Endodermal cell (in vitro differentiated cells): ENCODE data around the gene ZNF550. TPM values are rescaled to one million over a fixed set of nuclear protein-coding genes. Genes with fewer than 3 reads are reported as not detected.

Experiments used
- DNase-seq: peaks from one replicate; pipeline ENCODE4 v3.0.0-alpha.2; 2017
- H3K27ac ChIP-seq: 2 replicates; pipeline ENCODE4 v1.5.1; 2013; ENCODE audit warnings: mild to moderate bottlenecking, low read depth, low read length, moderate library complexity
- H3K27me3 ChIP-seq: 2 replicates; pipeline ENCODE4 v1.6.1; 2013; ENCODE audit warnings: mild to moderate bottlenecking, low read length, moderate library complexity; ENCODE audit not compliant: insufficient read depth, control insufficient read depth, poor library complexity, severe bottlenecking
- H3K36me3 ChIP-seq: 2 replicates; pipeline ENCODE4 v1.7.0; 2013; ENCODE audit warnings: mild to moderate bottlenecking, low read length, moderate library complexity; ENCODE audit not compliant: control insufficient read depth, insufficient read depth
- H3K4me1 ChIP-seq: one replicate; pipeline ENCODE4 v1.7.0; 2013; ENCODE audit warnings: low read length; ENCODE audit not compliant: control insufficient read depth, insufficient read depth
- H3K4me3 ChIP-seq: 2 replicates; pipeline ENCODE4 v1.5.1; 2013; ENCODE audit warnings: mild to moderate bottlenecking, low read length, moderate library complexity
- H3K9ac ChIP-seq: 2 replicates; pipeline ENCODE4 v1.6.1; 2013; ENCODE audit warnings: mild to moderate bottlenecking, low read length, moderate library complexity; ENCODE audit not compliant: poor library complexity, severe bottlenecking; ENCODE audit errors: extremely low read depth
- H3K9me3 ChIP-seq: 2 replicates; pipeline ENCODE4 v1.6.1; 2013; ENCODE audit warnings: mild to moderate bottlenecking, low read length, moderate library complexity; ENCODE audit not compliant: control insufficient read depth
- H3K27ac Mint-ChIP-seq: 2 replicates; pipeline ENCODE4 v1.8.0; 2020; ENCODE audit warnings: mixed read lengths
- H3K27me3 Mint-ChIP-seq: 2 replicates; pipeline ENCODE4 v1.8.0; 2021; ENCODE audit warnings: mild to moderate bottlenecking, mixed read lengths; ENCODE audit not compliant: insufficient read depth
- H3K36me3 Mint-ChIP-seq: 2 replicates; pipeline ENCODE4 v1.8.0; 2020; ENCODE audit warnings: low read depth, mixed read lengths
- H3K4me1 Mint-ChIP-seq: 2 replicates; pipeline ENCODE4 v1.8.0; 2020; ENCODE audit warnings: mixed read lengths
- H3K4me3 Mint-ChIP-seq: 2 replicates; pipeline ENCODE4 v1.8.0; 2020; ENCODE audit warnings: mild to moderate bottlenecking, moderate library complexity, mixed read lengths
- H3K9me3 Mint-ChIP-seq: 2 replicates; pipeline ENCODE4 v1.8.0; 2020; ENCODE audit warnings: mild to moderate bottlenecking, mixed read lengths
- WGBS, 2 experiments: methylation state at CpG; one replicate each; pipeline versions ENCODE4 v1.1.5 to v1.1.7; 2013; ENCODE audit warnings: missing lambda C conversion rate in 2 of 2, mixed read lengths in 1 of 2; ENCODE audit not compliant: insufficient coverage in 1 of 2, insufficient read length in 1 of 2; 5-methylcytosine and 5-hydroxymethylcytosine counted together
- total RNA-seq, 2 donors: library from RNA; stranded (reverse); fragmentation: NEBNext Ultra II Directional in 1 of 2; extraction: Animal tissue kit (Norgen Biotek cat#: 25700) in 1 of 2; gene quantifications; 2 replicates in 1 of 2; 3 replicates in 1 of 2; pipeline ENCODE4 v1.2.1, GENCODE V29; 2021
- TF ChIP-seq, protein P1 (sequence below): fragments of 200-600 bp; sonication (generic); conservative IDR thresholded peaks from 2 replicates; pipeline ENCODE4 v1.5.0; 2021; ENCODE audit warnings: antibody characterized with exemption, mild to moderate bottlenecking

The ZNF550 gene
- total RNA-seq, 2 donors from 2014 or later = 12.3 to 16.2 TPM

DNA sequence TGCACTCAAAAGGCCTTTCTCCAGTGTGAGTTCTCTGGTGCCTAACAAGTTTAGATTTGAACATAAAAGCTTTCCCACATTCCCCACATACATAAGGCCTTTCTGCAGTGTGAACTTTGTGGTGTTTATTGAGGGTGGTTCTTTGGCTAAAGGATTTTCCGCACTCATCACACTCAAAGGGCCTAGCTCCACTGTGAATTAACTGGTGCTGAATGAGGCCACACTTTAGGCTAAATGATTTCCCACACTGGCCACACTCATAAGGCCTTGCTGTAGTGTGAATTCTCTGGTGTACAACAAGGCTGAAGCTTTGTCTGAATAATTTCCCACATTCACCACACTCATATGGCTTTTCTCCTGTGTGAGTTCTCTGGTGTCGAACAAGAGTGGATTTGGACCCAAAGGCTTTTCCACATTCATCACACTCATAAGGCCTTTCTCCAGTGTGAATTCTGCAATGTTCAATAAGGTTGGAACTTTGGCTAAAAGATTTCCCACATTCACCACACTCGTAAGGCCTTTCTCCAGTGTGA lies 12.8 kb upstream of the ZNF550 start:
- no peaks in the 10 kb centered on the region for H3K4me1 Mint-ChIP-seq
- H3K9me3 Mint-ChIP-seq = peaks cover 100% of the 10 kb centered on the region
- Histone ChIP-seq H3K9me3 (peaks cover 100% of the 10 kb centered on the region), H3K4me1 (no peaks in the 10 kb centered on the region), H3K9ac (no peak overlapping the region), H3K27ac (no peak overlapping the region), H3K27me3 (no peaks in the 10 kb centered on the region), H3K4me3 (peak overlapping the region; percentile 66), H3K36me3 (peaks cover 67% of the 10 kb centered on the region)
- no peak overlapping the region for H3K4me3 Mint-ChIP-seq
- TF ChIP-seq, protein P1, sequence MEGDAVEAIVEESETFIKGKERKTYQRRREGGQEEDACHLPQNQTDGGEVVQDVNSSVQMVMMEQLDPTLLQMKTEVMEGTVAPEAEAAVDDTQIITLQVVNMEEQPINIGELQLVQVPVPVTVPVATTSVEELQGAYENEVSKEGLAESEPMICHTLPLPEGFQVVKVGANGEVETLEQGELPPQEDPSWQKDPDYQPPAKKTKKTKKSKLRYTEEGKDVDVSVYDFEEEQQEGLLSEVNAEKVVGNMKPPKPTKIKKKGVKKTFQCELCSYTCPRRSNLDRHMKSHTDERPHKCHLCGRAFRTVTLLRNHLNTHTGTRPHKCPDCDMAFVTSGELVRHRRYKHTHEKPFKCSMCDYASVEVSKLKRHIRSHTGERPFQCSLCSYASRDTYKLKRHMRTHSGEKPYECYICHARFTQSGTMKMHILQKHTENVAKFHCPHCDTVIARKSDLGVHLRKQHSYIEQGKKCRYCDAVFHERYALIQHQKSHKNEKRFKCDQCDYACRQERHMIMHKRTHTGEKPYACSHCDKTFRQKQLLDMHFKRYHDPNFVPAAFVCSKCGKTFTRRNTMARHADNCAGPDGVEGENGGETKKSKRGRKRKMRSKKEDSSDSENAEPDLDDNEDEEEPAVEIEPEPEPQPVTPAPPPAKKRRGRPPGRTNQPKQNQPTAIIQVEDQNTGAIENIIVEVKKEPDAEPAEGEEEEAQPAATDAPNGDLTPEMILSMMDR = no peak
- H3K27me3 Mint-ChIP-seq = peaks cover 2% of the 10 kb centered on the region
- no peak for DNase-seq
- 92% methylated on average over 3 of the region's 3 CpGs; no CpG with 5 or more reads in 1 of the 2 experiments for WGBS, 2 experiments
- peaks cover 75% of the 10 kb centered on the region for H3K36me3 Mint-ChIP-seq
- no peak overlapping the region for H3K27ac Mint-ChIP-seq

GRCh38 chr19:57570707-57571106 lies 11.0 kb upstream of the ZNF550 start:
- DNase-seq = peak; percentile 2

DNA sequence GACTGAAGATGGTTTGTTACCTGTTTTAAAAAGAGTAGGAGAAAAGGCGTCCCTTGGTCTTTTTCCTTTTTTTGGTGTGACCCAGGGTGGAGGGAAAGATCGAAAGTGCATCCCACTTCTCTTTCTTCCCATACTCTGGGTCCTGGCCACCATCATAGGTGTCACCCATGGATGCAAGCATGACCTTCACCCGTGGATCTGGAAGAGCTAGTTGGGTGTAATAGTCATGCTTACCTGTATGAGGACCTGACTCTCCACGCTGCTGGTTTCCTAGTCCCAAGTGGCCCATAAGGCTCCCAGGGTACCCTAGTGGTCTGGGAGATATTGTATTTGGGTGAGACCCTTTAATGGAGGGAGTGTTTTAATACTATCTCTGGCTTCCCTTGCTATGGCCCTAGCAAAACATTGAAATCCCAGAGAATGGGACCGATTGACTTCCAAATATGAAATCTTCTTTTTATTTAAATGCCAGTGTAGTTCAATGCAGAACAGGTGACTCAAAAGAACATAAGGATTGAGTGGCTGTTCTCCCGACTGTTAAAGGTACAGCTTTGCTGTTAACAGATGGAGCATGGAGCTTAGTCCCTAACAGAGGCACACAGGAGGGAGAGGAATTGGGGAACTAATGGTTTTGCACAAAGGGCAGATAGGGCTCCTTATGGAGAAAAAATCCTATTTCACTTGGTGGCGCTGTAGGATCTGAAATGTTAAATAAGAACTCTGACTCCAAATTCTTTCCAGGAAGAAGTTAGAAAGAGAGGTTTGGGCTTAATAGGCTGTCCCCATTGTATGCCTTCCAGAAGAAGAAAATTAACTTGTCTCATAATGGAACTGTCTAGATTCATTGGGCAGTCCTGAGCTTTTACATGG lies 7.0 kb upstream of the ZNF550 start:
- TF ChIP-seq, protein P1 = no peak
- no peak overlapping the region for H3K4me3 Mint-ChIP-seq
- no peak overlapping the region for H3K9ac ChIP-seq
- H3K4me1 Mint-ChIP-seq = no peaks in the 10 kb centered on the region
- H3K9me3 Mint-ChIP-seq = peaks cover 99% of the 10 kb centered on the region
- H3K27me3 Mint-ChIP-seq = peaks cover 6% of the 10 kb centered on the region
- 57 to 69% methylated on average over 3 to 7 of the region's 7 CpGs for WGBS, 2 experiments
- H3K27me3 ChIP-seq = no peaks in the 10 kb centered on the region
- peaks cover 21% of the 10 kb centered on the region for H3K36me3 Mint-ChIP-seq
- no peaks in the 10 kb centered on the region for H3K4me1 ChIP-seq
- H3K27ac ChIP-seq = no peak overlapping the region
- H3K27ac Mint-ChIP-seq = no peak overlapping the region
- H3K9me3 ChIP-seq = peaks cover 100% of the 10 kb centered on the region
- peak overlapping the region; percentile 65 for H3K4me3 ChIP-seq
- DNase-seq = peak; percentile 44
- H3K36me3 ChIP-seq = peaks cover 9% of the 10 kb centered on the region

More at GRCh38 chr19:57570707-57571106, 11.0 kb upstream of the ZNF550 start:
- Mint-ChIP-seq H3K27me3 (peaks cover 4% of the 10 kb centered on the region), H3K27ac (no peak overlapping the region), H3K9me3 (peaks cover 100% of the 10 kb centered on the region), H3K4me3 (no peak overlapping the region), H3K36me3 (peaks cover 62% of the 10 kb centered on the region), H3K4me1 (no peaks in the 10 kb centered on the region)
- Histone ChIP-seq H3K4me1 (no peaks in the 10 kb centered on the region), H3K4me3 (no peak overlapping the region), H3K9ac (no peak overlapping the region), H3K27ac (no peak overlapping the region), H3K36me3 (peaks cover 49% of the 10 kb centered on the region), H3K9me3 (peaks cover 100% of the 10 kb centered on the region), H3K27me3 (no peaks in the 10 kb centered on the region)
- TF ChIP-seq, protein P1 = no peak
